Tibial nerve (tissue), 3 donors: Measurements from ENCODE around the gene KRTAP5-8.

ENCODE experiments used
- CTCF ChIP-seq, 5 experiments: fragments of 200-600 bp in 3 of 5; fragments of 450-650 bp in 2 of 5; sonication (generic) in 3 of 5; IDR thresholded peaks; one replicate each; pipeline ENCODE4 v1.5.1; 2016 to 2019; ENCODE audit warnings: antibody characterized with exemption in 5 of 5, mild to moderate bottlenecking in 3 of 5, moderate library complexity in 2 of 5
- POLR2A ChIP-seq, 2 donors: fragments of 450-650 bp; IDR thresholded peaks; one replicate each; pipeline ENCODE4 v1.6.1; 2017; ENCODE audit warnings: antibody characterized with exemption in 2 of 2, mild to moderate bottlenecking in 2 of 2, moderate library complexity in 2 of 2

- no peak for TF ChIP-seq CTCF (IDR thresholded peaks at IDR 0.05)
- TF ChIP-seq POLR2A (IDR thresholded peaks at IDR 0.05), result no peak
These were observed 49.0 kb upstream of the KRTAP5-8 start for GRCh38 chr11:71488681-71489270.
